Measurements from ENCODE around the gene FAM13C.

DNA sequence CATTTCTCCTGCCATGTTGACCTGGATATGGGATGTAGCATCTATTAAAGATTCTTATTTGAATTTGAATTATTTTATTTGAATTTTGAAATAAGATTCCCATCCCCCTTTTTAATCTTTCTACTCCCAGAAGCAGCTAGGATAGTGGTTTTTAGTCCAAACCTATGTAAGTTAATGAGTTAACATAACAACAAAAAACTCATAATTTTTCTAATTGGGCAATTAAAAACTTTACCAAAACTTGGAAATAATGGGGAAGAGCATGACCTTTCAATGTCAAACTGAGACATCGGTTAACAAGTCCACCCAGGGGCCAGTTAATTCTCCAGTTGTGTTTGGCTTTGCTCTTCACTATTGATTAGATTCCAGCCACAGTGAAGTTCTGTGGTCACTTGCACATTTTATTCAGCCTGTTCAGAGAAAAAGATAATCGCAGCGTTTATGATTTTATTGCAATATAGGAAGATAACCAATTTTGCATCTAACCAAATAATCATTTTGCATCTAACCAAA, 1.2 kb upstream of the FAM13C start:
- no peak for TF ChIP-seq ZNF274 (IDR thresholded peaks at IDR 0.05; ENCODE audit: low read depth, low read length)
- no peak for TF ChIP-seq YY1 (IDR thresholded peaks at IDR 0.05; ENCODE audit: insufficient read depth, insufficient read length)
- TF ChIP-seq SUZ12 (IDR thresholded peaks at IDR 0.05; ENCODE audit: extremely low read depth, insufficient read depth, insufficient read length), result no peak
